Subcutaneous adipose tissue (tissue), 4 donors: ENCODE results near the gene TMSB10. TPM values are rescaled to one million over a fixed set of nuclear protein-coding genes. Genes with fewer than 3 reads are reported as not detected.

Experiments used
- total RNA-seq, 4 donors: library from RNA; depleted of rRNA; stranded (reverse); fragments of >200 nt; gene quantifications; one replicate each; pipeline ENCODE4 v1.1.0, GENCODE V29; 2016
- TF ChIP-seq, protein P1 (sequence below): fragments of 450-650 bp; IDR thresholded peaks from one replicate; pipeline ENCODE4 v1.5.1; 2016; ENCODE audit warnings: low read depth, mild to moderate bottlenecking, control low read depth, antibody characterized with exemption, moderate library complexity

Gene TMSB10
- total RNA-seq, 4 donors from 2014 or later, result 4,028 to 7,366 (median 5,247) TPM

DNA sequence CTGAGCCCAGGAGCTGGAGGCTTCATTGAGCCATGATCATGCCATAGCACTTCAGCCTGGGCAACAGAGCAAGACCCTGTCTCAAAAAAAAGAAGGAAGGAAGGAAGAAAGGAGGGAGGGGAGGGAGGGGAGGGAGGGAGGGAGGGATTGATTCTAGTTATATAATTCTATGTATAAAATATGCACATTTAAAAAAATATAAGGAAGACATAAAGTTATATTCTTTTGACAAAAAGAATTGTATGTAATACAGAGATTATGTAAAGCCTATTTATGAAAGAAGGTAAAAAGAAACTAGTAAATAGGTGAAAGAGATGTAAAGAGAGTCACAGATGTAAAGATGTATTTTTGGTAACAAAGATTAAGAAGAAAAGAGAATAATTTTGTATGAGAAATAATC, 17.6 kb downstream of the TMSB10 start:
- TF ChIP-seq, protein P1, sequence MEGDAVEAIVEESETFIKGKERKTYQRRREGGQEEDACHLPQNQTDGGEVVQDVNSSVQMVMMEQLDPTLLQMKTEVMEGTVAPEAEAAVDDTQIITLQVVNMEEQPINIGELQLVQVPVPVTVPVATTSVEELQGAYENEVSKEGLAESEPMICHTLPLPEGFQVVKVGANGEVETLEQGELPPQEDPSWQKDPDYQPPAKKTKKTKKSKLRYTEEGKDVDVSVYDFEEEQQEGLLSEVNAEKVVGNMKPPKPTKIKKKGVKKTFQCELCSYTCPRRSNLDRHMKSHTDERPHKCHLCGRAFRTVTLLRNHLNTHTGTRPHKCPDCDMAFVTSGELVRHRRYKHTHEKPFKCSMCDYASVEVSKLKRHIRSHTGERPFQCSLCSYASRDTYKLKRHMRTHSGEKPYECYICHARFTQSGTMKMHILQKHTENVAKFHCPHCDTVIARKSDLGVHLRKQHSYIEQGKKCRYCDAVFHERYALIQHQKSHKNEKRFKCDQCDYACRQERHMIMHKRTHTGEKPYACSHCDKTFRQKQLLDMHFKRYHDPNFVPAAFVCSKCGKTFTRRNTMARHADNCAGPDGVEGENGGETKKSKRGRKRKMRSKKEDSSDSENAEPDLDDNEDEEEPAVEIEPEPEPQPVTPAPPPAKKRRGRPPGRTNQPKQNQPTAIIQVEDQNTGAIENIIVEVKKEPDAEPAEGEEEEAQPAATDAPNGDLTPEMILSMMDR, result no peak

GRCh38 chr2:84924173-84925106, 19.0 kb downstream of the TMSB10 start:
- TF ChIP-seq, protein P1, result no peak

DNA sequence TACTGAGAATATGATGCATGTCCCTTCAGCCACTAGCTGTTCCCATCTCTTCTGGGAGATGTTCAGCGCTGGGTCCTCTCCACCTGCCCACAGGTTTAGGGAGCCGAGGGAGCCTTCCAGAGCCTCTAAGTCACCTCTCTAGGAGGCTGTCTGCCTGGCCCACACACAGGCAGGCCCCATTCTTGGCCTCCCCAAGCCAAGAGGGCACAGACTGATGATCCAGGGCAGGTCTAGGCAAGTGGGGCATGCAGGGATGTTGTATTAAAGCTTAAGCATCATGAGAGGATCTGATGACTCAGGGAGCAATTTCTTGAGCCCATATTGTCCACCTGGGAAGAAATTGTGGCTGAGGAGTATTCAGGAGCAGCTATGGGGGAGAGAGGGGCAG, 19.9 kb downstream of the TMSB10 start:
- TF ChIP-seq, protein P1, result no peak

GRCh38 chr2:84925724-84926376, 20.4 kb downstream of the TMSB10 start:
- TF ChIP-seq, protein P1, result no peak

GRCh38 chr2:84927275-84927627, 21.8 kb downstream of the TMSB10 start:
- TF ChIP-seq, protein P1, result no peak

- TF ChIP-seq, protein P1, result no peak
Measured at GRCh38 chr2:84931384-84931821, 25.9 kb downstream of the TMSB10 start.

- TF ChIP-seq, protein P1, result no peak
Measured at GRCh38 chr2:84938194-84938879, 32.9 kb downstream of the TMSB10 start.
